NCI-H510A (cell line): ENCODE measurements around the gene DUSP12.
"Not testable (repeated sequence)": the region's sequence is repeated elsewhere in the genome, so short reads cannot be mapped to it uniquely, and the experiment has no call there.

ENCODE experiments used
- DNase-seq: peaks from one replicate; lab custom pipeline; 2025; lab: John Stamatoyannopoulos, UW

The DUSP12 gene, protein sequence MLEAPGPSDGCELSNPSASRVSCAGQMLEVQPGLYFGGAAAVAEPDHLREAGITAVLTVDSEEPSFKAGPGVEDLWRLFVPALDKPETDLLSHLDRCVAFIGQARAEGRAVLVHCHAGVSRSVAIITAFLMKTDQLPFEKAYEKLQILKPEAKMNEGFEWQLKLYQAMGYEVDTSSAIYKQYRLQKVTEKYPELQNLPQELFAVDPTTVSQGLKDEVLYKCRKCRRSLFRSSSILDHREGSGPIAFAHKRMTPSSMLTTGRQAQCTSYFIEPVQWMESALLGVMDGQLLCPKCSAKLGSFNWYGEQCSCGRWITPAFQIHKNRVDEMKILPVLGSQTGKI

DNA sequence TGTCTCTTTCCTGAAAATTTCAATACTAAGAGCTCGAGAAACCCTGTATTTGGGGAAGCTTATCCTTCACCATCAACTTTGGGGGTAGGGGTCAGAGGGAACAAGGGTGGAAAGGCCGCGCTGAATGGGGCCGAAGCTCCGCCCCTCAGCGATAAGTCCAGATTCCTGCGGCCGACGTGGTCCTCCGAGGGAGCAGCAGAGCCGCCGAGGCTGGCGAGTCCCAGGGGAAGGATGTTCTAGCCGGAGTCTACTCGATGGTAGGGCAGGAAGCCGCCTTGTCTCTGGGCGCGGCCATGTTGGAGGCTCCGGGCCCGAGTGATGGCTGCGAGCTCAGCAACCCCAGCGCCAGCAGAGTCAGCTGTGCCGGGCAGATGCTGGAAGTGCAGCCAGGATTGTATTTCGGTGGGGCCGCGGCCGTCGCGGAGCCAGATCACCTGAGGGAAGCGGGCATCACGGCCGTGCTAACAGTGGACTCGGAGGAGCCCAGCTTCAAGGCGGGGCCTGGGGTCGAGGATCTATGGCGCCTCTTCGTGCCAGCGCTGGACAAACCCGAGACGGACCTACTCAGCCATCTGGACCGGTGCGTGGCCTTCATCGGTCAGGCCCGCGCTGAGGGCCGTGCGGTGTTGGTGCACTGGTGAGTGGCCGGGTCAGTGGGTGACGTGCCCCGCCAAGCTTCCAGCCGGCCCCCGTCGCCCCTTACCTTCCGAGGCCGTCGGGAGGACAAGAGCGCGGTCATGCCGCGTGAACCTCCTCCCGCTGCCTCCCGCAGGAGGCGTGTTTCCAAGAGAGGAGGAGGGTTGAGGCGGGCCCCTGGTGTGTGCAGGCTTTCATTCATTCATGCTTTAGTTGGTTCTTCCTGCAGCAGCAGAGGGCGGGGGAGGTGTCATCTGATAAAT lies at the start of gene DUSP12:
Gene DUSP12 (plus strand): TSS at position 278 of the 899 bp plus-strand sequence. CDS start 16 bp downstream, at position 294.
- DNase-seq: peak; percentile 93

DNA sequence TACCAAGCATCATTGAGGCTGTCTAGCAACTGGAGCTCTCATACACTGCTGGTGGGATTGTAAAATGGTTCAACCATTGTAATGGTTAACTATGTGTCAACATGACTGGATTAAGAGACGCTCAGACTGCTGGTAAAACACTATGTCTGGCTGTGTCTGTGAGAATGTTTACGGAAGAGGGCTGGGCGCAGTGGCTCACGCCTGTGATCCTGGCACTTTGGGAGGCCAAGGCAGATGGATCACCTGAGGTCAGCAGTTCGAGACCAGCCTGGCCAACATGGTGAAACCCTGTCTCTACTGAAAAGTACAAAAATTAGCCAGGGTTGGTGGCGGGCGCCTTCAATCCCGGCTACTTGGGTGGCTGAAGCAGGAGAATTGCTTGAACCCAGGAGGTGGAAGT lies 47.3 kb upstream of the DUSP12 start:
- DNase-seq: no peak

DNA sequence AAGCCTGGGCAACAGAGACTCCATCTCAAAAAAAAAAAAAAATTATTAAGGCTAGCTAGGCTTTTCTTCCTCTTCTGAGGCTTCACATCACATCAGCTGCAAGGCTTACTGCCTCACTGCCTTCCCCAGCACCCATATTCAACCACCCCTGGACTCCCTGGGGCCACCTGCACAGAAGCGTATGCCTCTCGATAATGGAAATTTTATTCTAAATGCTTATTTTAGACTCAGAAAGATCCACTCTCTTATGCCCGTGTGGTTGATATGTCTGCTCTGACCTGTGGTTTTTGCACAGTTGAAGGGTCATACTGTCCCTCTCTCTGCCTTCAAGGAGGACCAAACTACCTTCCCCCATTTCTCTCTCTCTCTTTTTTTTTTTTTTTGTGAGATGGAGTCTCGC lies 44.0 kb upstream of the DUSP12 start:
- DNase-seq: no peak

DNA sequence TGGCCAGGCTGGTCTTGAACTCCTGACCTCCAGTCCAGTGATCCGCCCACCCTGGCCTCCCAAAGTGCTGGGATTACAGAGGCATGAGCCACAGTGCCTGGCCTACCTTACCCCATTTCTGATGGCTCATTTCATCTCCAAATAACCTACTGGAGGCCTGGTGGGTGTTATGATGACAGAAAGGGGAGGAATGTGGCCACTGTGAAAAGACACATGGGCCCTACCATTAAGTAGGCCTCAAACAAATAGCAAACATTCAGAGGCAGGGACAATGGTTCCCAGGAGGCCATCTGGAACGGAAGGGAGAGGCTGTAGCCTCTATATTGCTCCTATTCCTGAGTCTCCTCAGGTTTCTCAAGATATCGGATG lies 43.5 kb upstream of the DUSP12 start:
- no peak for DNase-seq

DNA sequence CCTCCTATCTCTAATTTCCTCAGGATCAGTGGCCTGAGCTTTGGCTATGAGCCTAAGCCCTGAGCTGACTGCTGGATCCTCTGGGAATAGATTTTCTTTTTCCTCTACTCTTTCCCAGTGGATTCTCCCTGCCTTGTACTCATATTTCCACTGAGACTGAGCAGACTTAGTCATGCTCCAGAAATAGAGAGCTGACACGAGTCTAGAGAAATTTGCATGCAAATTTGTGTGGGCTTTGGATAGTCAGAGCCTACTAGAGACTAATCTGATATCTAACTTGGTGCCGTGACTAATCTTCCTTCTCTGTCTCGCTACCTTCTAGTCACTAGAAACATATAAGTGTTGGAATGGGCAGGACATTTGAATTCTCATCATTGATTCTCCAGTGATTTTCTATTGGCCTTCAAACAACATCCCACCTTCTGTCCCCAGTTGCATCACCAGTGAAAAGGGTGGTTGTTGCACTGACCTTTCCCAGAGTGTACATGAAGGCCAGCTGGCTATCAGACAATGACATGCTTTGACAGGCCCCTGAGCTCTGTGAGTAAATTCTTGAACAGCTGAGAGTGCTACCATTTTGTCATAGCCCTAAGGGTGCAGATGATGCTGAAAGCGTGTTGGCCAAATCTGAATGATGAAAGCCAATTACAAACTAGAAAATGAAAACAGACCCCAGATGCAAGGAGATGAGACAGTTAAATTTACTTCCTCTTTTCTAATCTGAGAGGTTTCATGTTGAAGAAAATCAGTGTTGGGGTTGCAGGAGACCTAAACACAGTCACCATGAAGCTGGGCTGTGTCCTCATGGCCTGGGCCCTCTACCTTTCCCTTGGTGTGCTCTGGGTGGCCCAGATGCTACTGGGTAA lies 42.9 kb upstream of the DUSP12 start, which contains the start of gene FCRLA:
Gene FCRLA (plus strand): TSS at position 748 of the 866 bp plus-strand sequence. CDS start 36 bp downstream, at position 784.
- DNase-seq: no peak

DNA sequence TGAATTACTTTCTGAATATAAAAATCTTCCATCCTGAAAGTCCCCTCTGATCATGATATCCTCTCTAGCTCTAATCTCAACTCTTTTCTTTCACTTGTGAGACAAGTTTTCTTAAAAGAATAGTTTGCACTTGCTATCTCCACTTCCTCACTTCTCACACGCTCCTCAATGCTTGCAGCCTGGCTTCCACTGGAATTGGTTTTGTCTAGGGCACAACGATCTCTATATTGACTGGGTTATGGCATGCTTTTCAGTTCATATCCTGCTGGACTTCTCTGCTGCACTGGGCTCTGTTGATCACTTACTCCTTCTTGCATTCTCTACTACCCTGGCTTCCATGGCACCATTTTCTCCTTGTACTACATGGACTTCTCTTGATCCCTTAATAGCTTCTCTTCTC lies 42.1 kb upstream of the DUSP12 start:
- DNase-seq: no peak

DNA sequence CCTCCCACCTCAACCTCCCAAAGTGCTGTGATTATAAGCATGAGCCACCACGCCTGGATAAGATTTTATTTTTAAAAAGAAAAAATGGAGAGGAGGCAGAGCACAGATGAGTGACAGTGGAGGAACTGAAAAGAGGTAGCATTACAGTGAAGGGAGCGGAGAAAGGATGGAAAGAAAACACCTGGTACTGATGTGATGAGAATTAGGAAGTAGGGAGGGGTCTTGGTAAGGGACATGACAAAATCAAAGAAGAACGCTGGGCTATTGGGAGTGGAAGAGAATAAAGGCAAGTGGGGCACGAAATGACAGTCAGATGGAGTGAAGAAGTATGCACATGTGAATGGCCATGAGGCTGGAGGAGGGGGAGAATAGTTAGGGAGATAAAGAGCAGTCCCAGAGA lies 40.2 kb upstream of the DUSP12 start:
- no peak for DNase-seq

DNA sequence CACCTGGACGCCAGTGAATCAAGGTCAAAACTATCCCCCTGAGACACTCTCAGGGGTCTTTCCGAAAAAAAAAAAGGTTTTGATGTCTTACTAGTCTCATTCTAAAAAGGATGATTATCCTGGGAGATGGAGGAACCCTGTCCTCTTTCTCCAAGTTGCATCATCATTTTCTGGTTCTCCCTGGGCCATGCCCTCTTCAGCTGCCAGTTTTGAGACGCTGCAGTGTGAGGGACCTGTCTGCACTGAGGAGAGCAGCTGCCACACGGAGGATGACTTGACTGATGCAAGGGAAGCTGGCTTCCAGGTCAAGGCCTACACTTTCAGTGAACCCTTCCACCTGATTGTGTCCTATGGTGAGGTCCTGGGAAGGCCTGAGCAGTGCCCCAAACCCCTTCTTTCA lies 39.0 kb upstream of the DUSP12 start:
- DNase-seq: no peak

DNA sequence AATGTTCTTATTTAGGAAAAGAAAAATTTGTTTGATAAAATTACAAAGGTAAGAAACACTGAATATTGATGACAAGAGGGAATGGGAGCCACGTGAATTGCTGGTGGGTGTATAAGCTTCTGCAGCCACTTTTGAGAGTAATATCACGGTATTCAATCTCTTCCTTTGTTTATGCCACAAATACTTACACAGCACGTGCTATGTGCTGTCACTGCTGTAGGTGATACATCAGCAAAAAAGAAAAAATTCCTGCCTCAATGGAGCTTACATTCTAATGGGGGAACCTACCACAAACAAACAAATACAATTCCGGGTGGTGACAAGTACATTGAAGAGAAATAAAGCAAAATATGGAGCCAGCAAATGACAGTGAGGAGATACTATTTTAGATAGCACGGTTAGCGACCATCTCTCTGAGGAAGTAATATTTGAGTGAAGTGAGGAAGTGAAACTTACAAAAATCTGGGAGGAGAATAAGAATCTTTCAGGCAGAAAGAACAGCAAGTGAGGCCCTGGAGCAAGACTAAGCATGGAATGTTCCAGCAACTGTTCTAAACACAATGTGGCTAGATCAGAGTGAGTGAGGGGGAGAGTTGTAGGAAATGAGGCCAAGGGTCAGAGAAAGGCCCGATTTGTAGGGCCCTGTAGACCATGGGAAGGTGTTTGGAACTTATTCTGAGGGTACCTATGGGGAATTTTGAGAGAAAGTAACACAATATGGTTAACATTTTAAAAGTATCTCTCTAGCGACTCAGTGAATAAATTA lies 30.8 kb upstream of the DUSP12 start:
- no peak for DNase-seq

DNA sequence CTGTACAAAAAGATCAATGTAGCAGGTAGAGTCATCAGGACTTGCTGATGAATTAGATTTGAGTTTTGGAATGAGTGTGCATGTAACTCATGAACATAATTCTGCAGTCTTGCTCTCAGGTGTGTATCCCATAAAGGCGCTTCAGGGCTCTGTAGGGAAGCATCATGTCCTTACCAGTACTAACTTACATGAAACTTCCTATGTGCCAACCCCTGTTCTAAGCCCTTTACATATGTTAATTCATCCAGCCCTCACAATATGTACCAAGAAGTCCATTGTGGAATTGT lies 30.3 kb upstream of the DUSP12 start:
- no peak for DNase-seq

DNA sequence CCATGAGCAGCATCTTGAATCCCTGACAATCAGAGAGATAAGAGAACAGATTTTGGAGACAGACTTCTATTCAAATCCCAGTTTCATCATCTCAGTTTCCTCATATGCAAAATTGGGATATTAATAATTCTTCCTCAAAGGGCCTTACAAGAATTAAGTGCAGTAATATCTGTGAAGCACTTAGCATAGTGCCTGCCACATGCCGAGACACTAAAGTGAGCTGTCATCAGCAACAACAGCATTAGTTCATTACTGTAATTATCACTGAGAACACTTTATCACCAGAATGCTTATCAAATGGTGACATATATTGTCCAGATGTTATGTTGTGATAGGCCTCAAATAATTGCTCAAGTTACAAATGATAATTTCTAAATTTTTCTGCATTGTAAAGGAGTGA lies 29.2 kb upstream of the DUSP12 start:
- DNase-seq: no peak

DNA sequence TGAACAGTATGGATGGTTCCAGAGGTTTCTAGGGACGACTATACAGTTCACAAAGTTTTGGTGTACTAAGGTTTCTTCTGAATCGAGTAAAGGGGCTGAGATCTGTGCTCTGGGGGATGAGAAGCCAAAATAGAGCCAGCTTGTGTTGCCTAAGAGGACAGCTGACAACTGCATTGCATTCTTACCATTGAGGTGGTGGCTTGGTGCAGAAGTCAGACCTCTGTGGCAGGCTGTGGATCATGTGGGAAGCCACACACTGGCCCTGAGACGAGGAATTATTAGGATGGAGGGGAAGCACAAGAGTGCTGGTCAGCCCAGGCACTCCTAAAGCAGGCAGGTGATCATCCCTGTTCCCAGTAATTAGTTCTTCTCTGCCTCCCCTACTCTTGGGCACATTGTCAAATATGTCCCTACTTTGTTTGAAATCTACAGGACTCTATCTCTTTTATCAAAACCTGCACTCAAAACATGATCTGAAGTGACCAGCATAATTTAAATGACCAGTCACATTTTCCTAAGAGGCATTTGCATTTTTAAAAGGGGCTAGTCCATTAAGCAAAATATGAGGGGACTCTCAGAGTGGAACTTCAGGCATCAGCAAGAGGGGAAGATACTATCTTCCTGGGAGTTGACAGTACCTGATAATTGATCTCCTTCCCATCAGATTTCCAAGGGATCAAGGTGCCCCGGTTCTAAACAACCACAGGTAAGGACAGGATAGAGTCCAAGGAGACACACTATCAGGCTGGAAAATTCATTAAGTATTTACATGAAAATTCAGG lies 28.4 kb upstream of the DUSP12 start, which contains the start of gene FCRLB:
Gene FCRLB (plus strand): TSS at position 589 of the 782 bp plus-strand sequence. CDS start 1,129 bp downstream, outside the sequence.
- DNase-seq: no peak

DNA sequence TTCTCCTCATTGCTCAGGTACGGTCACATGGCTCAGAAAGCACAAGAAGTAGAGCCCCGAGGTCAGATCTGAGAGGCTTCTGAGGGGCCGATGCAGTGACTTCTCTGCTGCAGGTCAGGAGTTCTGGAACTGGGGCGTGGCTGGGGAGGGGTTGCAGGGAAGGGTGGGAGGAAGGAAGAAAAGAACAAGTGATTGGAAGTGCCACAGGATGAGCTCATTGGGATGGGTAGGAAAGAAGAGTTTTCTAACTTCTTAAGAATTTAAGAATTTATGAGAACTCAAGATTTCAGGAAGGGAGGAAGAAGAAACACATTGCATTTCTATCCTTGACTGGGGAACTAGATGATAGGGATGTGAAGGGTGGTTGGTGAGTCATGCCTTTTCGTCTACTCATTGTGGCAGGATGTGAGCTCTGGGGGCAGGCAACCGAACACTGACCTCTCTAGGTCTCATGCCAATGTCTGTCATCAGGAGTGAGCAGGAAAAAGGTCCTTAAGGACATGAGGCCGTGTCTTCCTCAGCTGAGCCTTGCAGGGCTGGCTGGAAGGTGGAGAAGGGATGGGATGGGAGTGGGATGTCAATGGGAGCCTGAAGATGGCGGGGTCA lies 27.7 kb upstream of the DUSP12 start:
- DNase-seq: no peak

DNA sequence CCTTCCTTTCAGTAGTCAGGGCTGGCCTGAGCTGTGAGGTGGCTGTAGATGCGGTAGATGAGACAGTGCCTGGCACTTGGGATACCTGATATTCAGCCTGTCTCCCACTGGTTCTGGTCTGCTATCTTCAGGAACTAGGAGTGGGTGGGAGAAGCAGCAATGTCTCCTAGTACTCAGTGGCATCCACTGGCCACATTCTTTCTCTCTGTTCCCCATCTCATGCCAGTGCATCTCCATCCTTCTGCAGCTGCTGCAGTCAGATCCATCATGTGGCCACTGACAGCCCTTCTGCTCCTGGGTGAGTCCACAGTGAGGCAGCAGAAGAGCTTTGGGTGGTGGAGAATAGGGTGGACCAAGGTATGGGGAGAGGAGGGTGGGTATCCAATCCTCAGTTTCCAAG lies 27.2 kb upstream of the DUSP12 start:
- DNase-seq: no peak

DNA sequence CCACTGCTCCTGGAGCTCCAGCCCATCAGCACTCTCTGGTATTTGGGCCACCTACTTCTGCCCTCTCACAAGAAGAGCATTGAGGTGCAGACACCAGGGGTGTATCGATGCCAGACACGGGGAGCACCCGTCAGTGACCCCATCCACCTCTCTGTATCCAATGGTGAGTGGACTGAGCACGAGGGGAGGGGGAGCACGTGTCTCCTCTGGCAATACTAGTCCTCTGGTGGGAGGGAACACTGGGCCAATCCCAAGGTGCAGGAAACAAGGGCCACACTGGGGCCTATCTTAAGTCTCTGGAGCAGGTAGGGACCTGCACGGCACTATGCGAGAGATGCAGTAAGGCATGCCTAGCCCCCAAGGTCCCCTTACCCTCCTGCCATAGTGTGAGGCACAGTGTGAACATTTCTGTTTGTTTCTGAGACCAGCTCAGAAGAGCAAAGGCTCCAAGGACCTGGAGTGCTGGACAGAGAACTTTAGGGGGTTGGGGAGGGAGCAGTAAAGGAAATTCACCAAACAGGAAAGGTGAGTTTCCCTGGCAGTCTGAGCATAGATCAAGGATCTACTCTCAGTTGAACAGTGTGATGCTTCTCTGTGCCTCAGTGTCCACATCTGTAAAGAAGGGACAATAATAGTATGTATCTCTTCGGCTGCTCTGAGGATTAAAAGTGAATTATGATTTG lies 26.0 kb upstream of the DUSP12 start:
- no peak for DNase-seq

DNA sequence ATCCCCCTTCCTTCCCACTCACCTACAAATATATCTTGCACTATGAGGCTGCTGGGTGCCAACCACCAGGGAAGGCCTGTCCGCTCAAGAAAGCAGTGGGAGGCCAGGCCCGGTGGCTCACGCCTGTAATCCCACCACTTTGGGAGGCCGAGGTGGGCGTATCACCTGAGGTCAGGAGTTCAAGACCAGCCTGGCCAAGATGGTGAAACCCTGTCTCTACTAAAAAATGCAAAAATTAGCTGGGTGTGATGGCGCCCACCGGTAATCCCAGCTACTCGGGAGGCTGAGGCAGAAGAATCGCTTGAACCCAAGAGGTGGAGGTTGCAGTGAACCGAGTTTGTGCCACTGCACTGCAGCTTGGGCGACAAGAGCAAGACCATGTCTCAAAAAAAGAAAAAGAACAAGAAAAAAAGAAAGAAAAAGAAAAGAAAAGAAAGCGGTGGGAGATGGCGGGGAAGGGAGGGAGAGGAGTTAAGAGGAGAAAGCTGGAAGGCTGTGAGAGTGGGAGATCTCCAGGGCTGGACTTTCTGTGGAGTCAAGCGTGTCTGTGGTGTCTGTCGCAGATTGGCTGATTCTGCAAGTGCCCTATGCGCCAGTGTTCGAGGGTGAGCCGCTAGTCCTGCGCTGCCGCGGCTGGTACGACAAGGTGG lies 24.2 kb upstream of the DUSP12 start:
- not testable (repeated sequence) for DNase-seq

DNA sequence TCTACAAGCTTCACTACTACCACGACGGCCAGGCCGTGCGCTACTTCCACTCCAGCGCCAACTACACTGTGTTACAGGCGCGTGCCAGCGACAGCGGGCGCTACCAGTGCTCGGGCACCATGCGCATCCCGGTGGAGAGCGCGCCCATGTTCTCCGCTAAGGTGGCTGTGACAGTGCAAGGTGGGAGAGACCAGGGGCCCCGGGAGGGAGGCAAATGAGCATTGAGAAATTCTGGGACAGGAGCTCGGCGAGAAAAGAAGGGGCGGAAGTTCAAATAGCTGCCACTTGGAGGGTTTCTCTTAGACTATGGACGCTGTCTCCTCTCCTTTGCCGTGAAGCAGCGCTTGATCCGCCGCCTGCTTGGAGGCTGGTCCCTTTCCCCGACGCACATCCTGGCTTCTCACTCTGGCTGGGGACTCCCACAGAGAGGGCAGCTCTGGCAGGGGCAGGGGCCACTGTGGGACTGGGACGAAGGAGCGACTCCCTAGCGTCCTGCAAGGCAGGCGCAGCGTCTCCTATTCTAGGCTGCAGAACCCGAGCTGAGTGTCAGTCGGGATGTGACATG lies 23.6 kb upstream of the DUSP12 start:
- peak; percentile 15 for DNase-seq

DNA sequence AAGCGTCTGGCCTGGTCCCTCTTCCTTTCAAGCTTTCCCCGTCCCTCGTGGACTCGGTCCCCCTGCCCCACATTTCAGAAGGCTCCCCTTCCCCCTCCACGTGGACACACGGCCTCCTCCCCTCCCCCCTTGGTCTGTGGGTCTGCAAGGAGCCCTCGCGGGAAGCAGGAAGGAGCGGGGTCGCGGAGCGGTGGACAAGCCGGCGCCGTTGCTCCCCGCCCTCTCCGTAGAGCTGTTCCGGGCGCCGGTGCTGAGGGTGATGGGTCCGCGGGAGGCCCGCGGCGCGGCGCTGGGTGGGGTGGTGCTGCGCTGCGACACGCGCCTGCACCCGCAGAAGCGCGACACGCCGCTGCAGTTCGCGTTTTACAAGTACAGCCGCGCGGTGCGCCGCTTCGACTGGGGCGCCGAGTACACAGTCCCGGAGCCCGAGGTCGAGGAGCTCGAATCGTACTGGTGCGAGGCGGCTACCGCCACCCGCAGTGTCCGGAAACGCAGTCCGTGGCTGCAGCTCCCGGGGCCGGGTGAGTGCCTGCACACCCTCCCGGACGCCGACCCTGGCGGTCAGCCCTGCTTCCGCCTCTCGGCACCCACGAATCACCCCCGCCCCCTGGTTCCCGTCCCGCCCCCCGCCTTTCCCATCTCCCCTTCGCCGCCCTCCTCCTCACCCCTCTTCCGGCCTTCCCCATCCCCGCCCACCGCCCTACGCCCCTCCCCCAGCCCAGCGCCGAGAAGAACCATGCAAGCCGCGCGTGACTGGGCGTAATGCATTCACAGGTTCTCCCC lies 22.9 kb upstream of the DUSP12 start:
- peak; percentile 51 for DNase-seq
